SK-N-SH (cell line): Measurements from ENCODE around the gene HTR2B. TPM values are rescaled to one million over a fixed set of nuclear protein-coding genes. Genes with fewer than 3 reads are reported as not detected.
A peak's percentile ranks its signal among the peaks of the same experiment; 100 is the strongest.

ENCODE experiments used
- CTCF ChIA-PET: fragments of 300-600, 350-600 bp; formaldehyde crosslinking; extraction: SDS; loops from one replicate; lab custom pipeline; 2021; lab: Yijun Ruan, JAX
- POLR2A ChIA-PET: fragments of 350-600 bp; sonication (Branson Sonifier 250); formaldehyde crosslinking; extraction: SDS; loops from one replicate; lab custom pipeline; 2020; ENCODE audit warnings: antibody characterized with exemption, inconsistent platforms; lab: Yijun Ruan, JAX
- DNase-seq: peaks from one replicate; pipeline ENCODE4 v3.0.0; 2012
- H2AFZ ChIP-seq: fragments of 200-600 bp; sonication (generic); 2 replicates; pipeline ENCODE4 v1.8.1; 2016; ENCODE audit warnings: antibody characterized with exemption, mild to moderate bottlenecking, low read depth
- H3F3A ChIP-seq: fragments of 200-600 bp; sonication (generic); replicated peaks from 2 replicates; pipeline ENCODE3; 2016; ENCODE audit warnings: antibody characterized with exemption, mild to moderate bottlenecking; ENCODE audit not compliant: insufficient read depth
- H3K27ac ChIP-seq, 2 experiments: fragments of 200-500 bp in 1 of 2; fragments of 200-600 bp in 1 of 2; sonication (Bioruptor generic) in 1 of 2; sonication (generic), shearing (Covaris generic) in 1 of 2; 2 replicates each; pipeline versions ENCODE4 v1.5.1 to v1.6.1; 2014 to 2016; ENCODE audit warnings: low read depth in 2 of 2, inconsistent platforms in 1 of 2, low read length in 1 of 2, mild to moderate bottlenecking in 1 of 2, mixed read lengths in 1 of 2
- H3K27me3 ChIP-seq: fragments of 200-600 bp; sonication (generic), shearing (Covaris generic); 2 replicates; pipeline ENCODE4 v1.6.1; 2016; ENCODE audit warnings: mixed run types; ENCODE audit not compliant: insufficient read depth
- H3K36me3 ChIP-seq, 2 experiments: fragments of 200-500 bp in 1 of 2; fragments of 200-600 bp in 1 of 2; sonication (Bioruptor generic) in 1 of 2; sonication (generic) in 1 of 2; replicated peaks in 1 of 2; 2 replicates each; pipeline versions ENCODE3 to v1.5.1; 2014 to 2016; ENCODE audit warnings: low read length in 1 of 2, mild to moderate bottlenecking in 1 of 2; ENCODE audit not compliant: insufficient read depth in 2 of 2, control insufficient read depth in 1 of 2
- H3K4me1 ChIP-seq, 2 experiments: fragments of 200-500 bp in 1 of 2; fragments of 200-600 bp in 1 of 2; sonication (Bioruptor generic) in 1 of 2; sonication (generic), shearing (Covaris generic) in 1 of 2; 2 replicates each; pipeline versions ENCODE4 v1.5.1 to v1.6.1; 2014 to 2016; ENCODE audit warnings: low read depth in 1 of 2, low read length in 1 of 2, mixed run types in 1 of 2; ENCODE audit not compliant: insufficient read depth in 2 of 2, control insufficient read depth in 1 of 2
- H3K4me2 ChIP-seq: fragments of 200-600 bp; sonication (generic), shearing (Covaris generic); 2 replicates; pipeline ENCODE4 v1.6.1; 2017; ENCODE audit warnings: mixed run types
- H3K4me3 ChIP-seq, 2 experiments: fragments of 200-500 bp in 1 of 2; fragments of 200-600 bp in 1 of 2; sonication (Bioruptor generic) in 1 of 2; sonication (generic), shearing (Covaris generic) in 1 of 2; 2 replicates each; pipeline versions ENCODE4 v1.5.1 to v1.8.1; 2014 to 2016; ENCODE audit warnings: low read depth in 2 of 2, inconsistent platforms in 1 of 2, low read length in 1 of 2, mild to moderate bottlenecking in 1 of 2, mixed read lengths in 1 of 2, moderate library complexity in 1 of 2
- H3K79me2 ChIP-seq: fragments of 200-600 bp; sonication (generic); 2 replicates; pipeline ENCODE4 v1.8.1; 2017; ENCODE audit warnings: mild to moderate bottlenecking; ENCODE audit not compliant: insufficient read depth
- H3K9ac ChIP-seq: fragments of 200-600 bp; sonication (generic); 2 replicates; pipeline ENCODE4 v1.6.1; 2017; ENCODE audit warnings: mixed run types
- H3K9me2 ChIP-seq: fragments of 200-600 bp; sonication (generic); 2 replicates; pipeline ENCODE4 v1.6.1; 2017; ENCODE audit warnings: mixed run types
- H3K9me3 ChIP-seq: fragments of 200-600 bp; sonication (generic); 2 replicates; pipeline ENCODE4 v1.6.1; 2017; ENCODE audit warnings: mixed run types, mild to moderate bottlenecking, moderate library complexity
- H4K20me1 ChIP-seq: fragments of 200-600 bp; sonication (generic); 2 replicates; pipeline ENCODE4 v1.6.1; 2017; ENCODE audit warnings: mild to moderate bottlenecking, mixed run types; ENCODE audit not compliant: insufficient read depth
- ELF1 ChIP-seq: IDR thresholded peaks from 2 replicates; pipeline ENCODE4 v1.4.0; 2012
- EP300 ChIP-seq, 2 experiments: IDR thresholded peaks; 2 replicates each; pipeline versions ENCODE4 v1.4.0 to v1.6.1; 2012; ENCODE audit warnings: borderline replicate concordance in 1 of 2, low read depth in 1 of 2, low read length in 1 of 2
- IRF3 ChIP-seq: fragments of 150-350 bp; IDR thresholded peaks from 2 replicates; pipeline ENCODE4 v1.6.1; 2016; ENCODE audit warnings: mild to moderate bottlenecking, low read depth, low read length
- JUND ChIP-seq: IDR thresholded peaks from 2 replicates; pipeline ENCODE4 v1.4.0; 2012
- NFIC ChIP-seq: IDR thresholded peaks from 2 replicates; pipeline ENCODE4 v1.4.0; 2012; ENCODE audit warnings: borderline replicate concordance
- REST ChIP-seq: IDR thresholded peaks from 2 replicates; pipeline ENCODE4 v1.6.1; 2012; ENCODE audit warnings: mild to moderate bottlenecking, low read depth, low read length, moderate library complexity
- SIN3A ChIP-seq: IDR thresholded peaks from 2 replicates; pipeline ENCODE4 v1.6.1; 2012; ENCODE audit warnings: low read depth, mild to moderate bottlenecking, low read length, moderate library complexity, borderline replicate concordance
- TAF1 ChIP-seq: IDR thresholded peaks from 2 replicates; pipeline ENCODE4 v1.6.1; 2012; ENCODE audit warnings: low read depth, mild to moderate bottlenecking, low read length, moderate library complexity, borderline replicate concordance
- USF1 ChIP-seq: IDR thresholded peaks from 2 replicates; pipeline ENCODE4 v1.4.0; 2012; ENCODE audit warnings: low read depth, borderline replicate concordance
- YY1 ChIP-seq: IDR thresholded peaks from 2 replicates; pipeline ENCODE4 v1.4.0; 2012; ENCODE audit warnings: low read depth, mild to moderate bottlenecking
- ZBTB33 ChIP-seq: IDR thresholded peaks from 2 replicates; pipeline ENCODE4 v1.4.0; 2012; ENCODE audit warnings: low read depth, borderline replicate concordance
- WGBS: methylation state at CpG from one replicate; pipeline ENCODE4 v1.1.6; 2017; ENCODE audit warnings: low lambda C conversion rate; 5-methylcytosine and 5-hydroxymethylcytosine counted together
- polyA plus RNA-seq, 3 experiments: library from polyadenylated mRNA; depleted of rRNA; stranded (reverse); fragments of >200 nt; gene quantifications; 2 replicates each; pipeline ENCODE4 v1.2.3, GENCODE V29; 2012

HTR2B gene
- polyA plus RNA-seq, 1 of the 3 experiments (the other 2 are of a cell fraction) = 0.25 TPM

- no peak for TF ChIP-seq IRF3
- TF ChIP-seq YY1 = no peak
These were observed 10.2 kb upstream of the HTR2B start (continued) for GRCh38 chr2:231134910-231135655.

GRCh38 chr2:231133365-231134099, 8.7 kb upstream of the HTR2B start:
- Histone ChIP-seq H4K20me1 (peaks cover 6% of the 10 kb centered on the region; the same call in 1 of the 2 replicates), H3K36me3 (peaks cover 0 to 7% of the 10 kb centered on the region in 2 experiments), H3K4me3 (no peak overlapping the region), H3F3A (peaks cover 20% of the 10 kb centered on the region), H2AFZ (no peak overlapping the region)
- CTCF ChIA-PET = interaction anchor here (1.0 kb wide), 1 partner anchor 8 kb away, joined by 4 read pairs; the partner anchor contains the start of gene HTR2B
- 90% methylated on average over 1 of the region's 1 CpG for WGBS
- no peak for TF ChIP-seq ZBTB33
- TF ChIP-seq, all 33 proteins: peak for 0
- no peak overlapping the region for H3K4me2 ChIP-seq
- POLR2A ChIA-PET = no interaction called here
- H3K9me3 ChIP-seq = no peaks in the 10 kb centered on the region
- H3K9me2 ChIP-seq = no peaks in the 10 kb centered on the region
- no peak overlapping the region for H3K9ac ChIP-seq
- DNase-seq = no peak
- H3K4me1 ChIP-seq = peaks cover 2 to 44% of the 10 kb centered on the region in 2 experiments
- H3K27me3 ChIP-seq = no peaks in the 10 kb centered on the region
- no peak overlapping the region for H3K27ac ChIP-seq
- peaks cover 66% of the 10 kb centered on the region for H3K79me2 ChIP-seq

- H3K4me2 ChIP-seq = peak overlapping the region; percentile 15; the same call in 1 of the 2 replicates
- TF ChIP-seq EP300 (IDR thresholded peaks at IDR 0.05; ENCODE audit: borderline replicate concordance in 1 of 2, low read depth in 1 of 2, low read length in 1 of 2) (peak in 1 of 2 experiments; percentile 60; a peak in 2 of 4 replicates), NFIC (peak; percentile 68; the same call in 1 of the 2 replicates), ELF1 (no peak), USF1 (no peak), TAF1 (no peak), YY1 (no peak), JUND (peak; percentile 57; the same call in 1 of the 2 replicates), REST (no peak), IRF3 (no peak), SIN3A (no peak)
These were observed 7.3 kb upstream of the HTR2B start for GRCh38 chr2:231132129-231132528.

More at GRCh38 chr2:231132129-231132528, 7.3 kb upstream of the HTR2B start:
- H3K36me3 ChIP-seq = peaks cover 0 to 3% of the 10 kb centered on the region in 2 experiments
- no peak for DNase-seq
- peaks cover 6% of the 10 kb centered on the region; the same call in 1 of the 2 replicates for H4K20me1 ChIP-seq
- 20% methylated on average over 1 of the region's 1 CpG for WGBS
- peaks cover 4 to 49% of the 10 kb centered on the region in 2 experiments for H3K4me1 ChIP-seq
- H2AFZ ChIP-seq = no peak overlapping the region
- ChIA-PET CTCF (interaction anchor here (0.6 kb wide), 1 partner anchor 24 kb away, joined by 4 read pairs; no protein-coding TSS in a partner anchor), POLR2A (interaction anchor here (0.6 kb wide), 1 partner anchor 11 kb away, joined by 3 read pairs; no protein-coding TSS in a partner anchor)
- no peaks in the 10 kb centered on the region for H3K9me2 ChIP-seq
- no peak overlapping the region for H3K9ac ChIP-seq
- H3K4me3 ChIP-seq = no peak overlapping the region
- H3K27ac ChIP-seq = peak overlapping the region; percentile 22 to 49; a peak in 3 of 4 replicates
- H3K79me2 ChIP-seq = peaks cover 62% of the 10 kb centered on the region
- peaks cover 29% of the 10 kb centered on the region for H3F3A ChIP-seq
- no peaks in the 10 kb centered on the region for H3K27me3 ChIP-seq
- H3K9me3 ChIP-seq = no peaks in the 10 kb centered on the region
